ENCODE results near the gene AGAP1. TPM values are rescaled to one million over a fixed set of nuclear protein-coding genes. Genes with fewer than 3 reads are reported as not detected.
A peak's percentile ranks its signal among the peaks of the same experiment; 100 is the strongest.

The AGAP1 gene
- total RNA-seq, 1 experiment from 2014 or later, result 25.8 TPM

DNA sequence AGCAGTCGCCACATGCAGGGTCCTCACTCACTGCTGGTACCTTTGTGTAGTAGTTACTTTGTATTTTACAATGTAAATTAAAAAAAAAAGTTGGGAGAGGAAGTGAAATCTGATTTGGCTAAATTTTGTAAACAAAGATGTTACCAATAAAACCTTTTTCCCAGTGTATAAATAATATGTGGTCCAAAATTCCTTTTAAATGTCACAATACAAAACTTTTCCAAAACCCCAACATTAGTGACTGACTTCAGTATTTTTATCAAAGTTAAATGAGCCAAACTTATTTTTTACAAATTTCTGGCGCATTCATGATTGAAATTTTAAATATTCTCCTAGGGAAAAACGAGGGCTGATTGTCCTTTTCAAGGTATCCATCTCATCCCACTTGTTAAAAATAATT is 239.9 kb downstream of the AGAP1 start:
- WGBS (ENCODE audit: extremely low coverage, insufficient read length, low lambda C conversion rate), result no CpG with 5 or more reads among the region's 3 CpGs
- Histone ChIP-seq H3K14ac (ENCODE audit: insufficient read depth, low read length) (no peak overlapping the region), H2AK5ac (ENCODE audit: insufficient read length, low read length) (no peak overlapping the region), H4K8ac (replicated peaks; ENCODE audit: insufficient read length, low read depth, low read length) (no peak overlapping the region), H2BK5ac (ENCODE audit: insufficient read length, low read length) (no peak overlapping the region), H3K27ac (ENCODE audit: insufficient read length, low read depth, low read length) (no peak overlapping the region), H3T11ph (ENCODE audit: low read length) (no peak overlapping the region), H3K18ac (ENCODE audit: insufficient read length, low read depth, low read length) (no peak overlapping the region), H3K23me2 (ENCODE audit: insufficient read length, low read depth, low read length, poor library complexity, severe bottlenecking) (no peaks in the 10 kb centered on the region), H2AFZ (ENCODE audit: low read length) (no peak overlapping the region), H2BK120ac (ENCODE audit: low read depth, low read length, poor library complexity, severe bottlenecking) (no peak overlapping the region), H3K4me1 (ENCODE audit: insufficient read depth, low read length) (peaks cover 2% of the 10 kb centered on the region; the same call in 1 of the 2 replicates), H3K4me2 (ENCODE audit: insufficient read depth, insufficient read length, low read length) (no peak overlapping the region), H3K23ac (ENCODE audit: insufficient read length, low read depth, low read length) (no peak overlapping the region), H2BK12ac (ENCODE audit: insufficient read length, low read depth, low read length) (no peak overlapping the region), H3K79me2 (ENCODE audit: insufficient read depth, low read length) (no peaks in the 10 kb centered on the region), H4K91ac (ENCODE audit: insufficient read length, low read depth, low read length) (no peak overlapping the region), H4K20me1 (ENCODE audit: control insufficient read depth, insufficient read depth, insufficient read length) (no peaks in the 10 kb centered on the region), H3K9ac (ENCODE audit: extremely low read depth, insufficient read length, low read length) (no peak overlapping the region), H2BK20ac (ENCODE audit: low read depth, low read length, poor library complexity, severe bottlenecking) (no peak overlapping the region), H3K9me3 (ENCODE audit: control insufficient read depth, low read depth, low read length) (no peaks in the 10 kb centered on the region), H2BK15ac (ENCODE audit: low read depth, low read length) (no peak overlapping the region), H3K56ac (ENCODE audit: insufficient read length, low read depth, low read length) (no peak overlapping the region), H3K27me3 (ENCODE audit: insufficient read depth, low read length) (no peaks in the 10 kb centered on the region), H3K79me1 (ENCODE audit: insufficient read depth, low read depth, low read length, poor library complexity, severe bottlenecking) (no peaks in the 10 kb centered on the region), H4K5ac (ENCODE audit: insufficient read length, low read depth, low read length) (no peak overlapping the region), H3K4ac (ENCODE audit: low read depth, low read length) (no peak overlapping the region)
- Mint-ChIP-seq H3K36me3 (ENCODE audit: insufficient read depth in 1 of 3, low read depth in 3 of 3) (peaks cover 0 to 2% (median 0%) of the 10 kb centered on the region in 3 experiments; a peak in 3 of 7 replicates), H3K27ac (peak overlapping the region in 1 of 3 experiments; percentile 84; a peak in 1 of 7 replicates), H3K4me3 (no peak overlapping the region), H3K27me3 (ENCODE audit: low read depth) (no peaks in the 10 kb centered on the region), H3K4me1 (peaks cover 33 to 34% of the 10 kb centered on the region in 2 experiments), H3K9me3 (no peaks in the 10 kb centered on the region)
- TF ChIP-seq, protein P1, sequence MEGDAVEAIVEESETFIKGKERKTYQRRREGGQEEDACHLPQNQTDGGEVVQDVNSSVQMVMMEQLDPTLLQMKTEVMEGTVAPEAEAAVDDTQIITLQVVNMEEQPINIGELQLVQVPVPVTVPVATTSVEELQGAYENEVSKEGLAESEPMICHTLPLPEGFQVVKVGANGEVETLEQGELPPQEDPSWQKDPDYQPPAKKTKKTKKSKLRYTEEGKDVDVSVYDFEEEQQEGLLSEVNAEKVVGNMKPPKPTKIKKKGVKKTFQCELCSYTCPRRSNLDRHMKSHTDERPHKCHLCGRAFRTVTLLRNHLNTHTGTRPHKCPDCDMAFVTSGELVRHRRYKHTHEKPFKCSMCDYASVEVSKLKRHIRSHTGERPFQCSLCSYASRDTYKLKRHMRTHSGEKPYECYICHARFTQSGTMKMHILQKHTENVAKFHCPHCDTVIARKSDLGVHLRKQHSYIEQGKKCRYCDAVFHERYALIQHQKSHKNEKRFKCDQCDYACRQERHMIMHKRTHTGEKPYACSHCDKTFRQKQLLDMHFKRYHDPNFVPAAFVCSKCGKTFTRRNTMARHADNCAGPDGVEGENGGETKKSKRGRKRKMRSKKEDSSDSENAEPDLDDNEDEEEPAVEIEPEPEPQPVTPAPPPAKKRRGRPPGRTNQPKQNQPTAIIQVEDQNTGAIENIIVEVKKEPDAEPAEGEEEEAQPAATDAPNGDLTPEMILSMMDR (conservative IDR thresholded peaks at IDR 0.05), result no peak
- DNase-seq, result no peak

Data from H9 (cell line).